Measurements from ENCODE around the gene ABCA4.

Gene ABCA4

DNA sequence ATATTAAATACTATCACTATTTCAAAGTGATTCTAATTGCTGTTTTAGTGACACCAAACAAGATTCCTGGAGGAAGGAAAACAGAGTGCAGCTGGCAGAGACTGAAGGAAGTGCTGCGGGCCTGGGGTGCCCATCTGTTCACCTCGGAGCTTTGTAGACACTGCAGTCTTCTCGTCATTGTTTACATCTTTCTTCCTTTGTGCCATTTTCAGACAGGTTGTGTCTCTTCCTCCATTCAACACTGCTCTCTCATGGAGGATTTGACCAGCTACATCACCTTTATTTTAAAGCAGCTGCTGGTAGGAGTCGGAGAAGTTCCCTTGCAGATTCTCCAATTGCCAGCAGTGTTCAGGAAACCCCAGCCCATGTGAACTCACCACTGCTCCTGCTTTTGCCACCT lies 37.3 kb downstream of the ABCA4 start:
- DNase-seq (ENCODE audit: low read depth) = no peak

GRCh38 chr1:94081566-94082344 lies 39.2 kb downstream of the ABCA4 start:
- no peak for DNase-seq (ENCODE audit: low read depth)

- DNase-seq (ENCODE audit: low read depth) = no peak
Observed at GRCh38 chr1:94079989-94080388, 41.0 kb downstream of the ABCA4 start.

GRCh38 chr1:94079080-94079940 lies 41.6 kb downstream of the ABCA4 start:
- DNase-seq (ENCODE audit: low read depth) = no peak

DNA sequence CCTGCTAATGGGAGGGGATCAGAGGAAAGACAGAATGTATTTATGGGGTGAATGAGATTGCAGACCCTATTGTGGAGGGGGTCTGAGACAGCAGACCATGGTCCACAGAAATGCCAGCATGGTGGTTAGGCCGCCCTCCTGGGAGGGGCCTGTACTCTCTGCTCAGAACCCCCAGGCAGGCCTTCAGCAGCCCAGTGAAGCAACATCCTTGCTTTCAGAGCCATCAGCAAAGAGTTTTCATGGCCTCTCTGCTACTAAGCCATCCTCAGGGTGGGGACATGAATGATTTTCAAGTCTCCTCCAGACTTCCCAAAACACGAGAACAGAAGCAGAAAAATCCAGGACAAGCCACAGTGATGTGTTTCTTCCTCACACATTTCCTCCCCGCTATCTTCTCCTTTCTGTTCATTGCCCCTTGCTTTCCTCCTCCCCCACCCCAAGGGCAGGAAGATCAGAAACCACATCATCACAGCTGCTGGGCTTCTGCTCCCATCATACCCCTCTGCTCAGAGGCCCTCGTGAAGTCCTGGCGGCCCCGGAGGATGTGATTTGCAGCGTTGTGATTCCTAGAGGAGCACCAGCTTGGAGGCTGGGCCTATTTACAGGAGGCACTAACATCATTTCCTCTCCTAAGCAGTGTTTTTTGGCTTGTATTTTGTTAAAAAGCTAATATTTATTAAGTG lies 48.0 kb downstream of the ABCA4 start:
- DNase-seq (ENCODE audit: low read depth) = no peak

GRCh38 chr1:94071976-94072375 lies 49.0 kb downstream of the ABCA4 start:
- no peak for DNase-seq (ENCODE audit: low read depth)

DNA sequence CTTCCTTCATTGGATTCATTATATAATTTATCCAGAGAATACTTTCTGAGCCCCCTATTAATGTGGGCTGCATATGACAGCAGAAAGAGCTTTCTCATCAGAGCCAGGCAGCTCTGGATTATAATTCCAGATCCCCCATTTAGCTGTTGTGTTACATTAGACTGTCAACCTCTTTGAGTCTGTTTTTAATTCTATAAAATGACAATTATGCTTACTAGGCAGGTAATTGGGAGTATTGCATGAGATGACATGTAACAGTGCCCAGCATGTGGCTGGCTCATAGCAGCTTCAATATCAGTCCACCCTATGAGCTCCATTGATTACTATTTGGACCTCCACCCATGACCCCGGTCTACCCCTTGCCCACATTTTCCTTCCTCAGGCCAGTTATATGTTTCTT lies 49.6 kb downstream of the ABCA4 start:
- no peak for DNase-seq (ENCODE audit: low read depth)

- DNase-seq (ENCODE audit: low read depth) = no peak
Observed at GRCh38 chr1:94070865-94071264, 50.1 kb downstream of the ABCA4 start.

DNA sequence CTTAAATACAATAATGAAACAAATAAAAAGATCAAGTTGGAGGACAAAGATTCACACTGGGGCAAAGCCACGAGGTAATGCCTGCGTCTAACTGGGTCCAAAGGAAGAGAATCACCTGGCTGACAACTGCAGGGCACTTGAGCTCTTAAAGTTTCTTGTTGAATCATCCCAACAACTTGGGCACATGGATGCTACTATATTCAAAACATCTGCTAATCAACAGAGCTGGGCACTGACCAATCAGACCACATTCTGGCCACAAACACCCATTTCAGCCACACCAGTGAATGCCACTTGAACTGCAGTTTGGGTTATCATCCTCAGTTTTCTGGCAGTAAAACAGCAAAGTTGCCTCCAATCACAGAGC lies 51.0 kb downstream of the ABCA4 start:
- no peak for DNase-seq (ENCODE audit: low read depth)

DNA sequence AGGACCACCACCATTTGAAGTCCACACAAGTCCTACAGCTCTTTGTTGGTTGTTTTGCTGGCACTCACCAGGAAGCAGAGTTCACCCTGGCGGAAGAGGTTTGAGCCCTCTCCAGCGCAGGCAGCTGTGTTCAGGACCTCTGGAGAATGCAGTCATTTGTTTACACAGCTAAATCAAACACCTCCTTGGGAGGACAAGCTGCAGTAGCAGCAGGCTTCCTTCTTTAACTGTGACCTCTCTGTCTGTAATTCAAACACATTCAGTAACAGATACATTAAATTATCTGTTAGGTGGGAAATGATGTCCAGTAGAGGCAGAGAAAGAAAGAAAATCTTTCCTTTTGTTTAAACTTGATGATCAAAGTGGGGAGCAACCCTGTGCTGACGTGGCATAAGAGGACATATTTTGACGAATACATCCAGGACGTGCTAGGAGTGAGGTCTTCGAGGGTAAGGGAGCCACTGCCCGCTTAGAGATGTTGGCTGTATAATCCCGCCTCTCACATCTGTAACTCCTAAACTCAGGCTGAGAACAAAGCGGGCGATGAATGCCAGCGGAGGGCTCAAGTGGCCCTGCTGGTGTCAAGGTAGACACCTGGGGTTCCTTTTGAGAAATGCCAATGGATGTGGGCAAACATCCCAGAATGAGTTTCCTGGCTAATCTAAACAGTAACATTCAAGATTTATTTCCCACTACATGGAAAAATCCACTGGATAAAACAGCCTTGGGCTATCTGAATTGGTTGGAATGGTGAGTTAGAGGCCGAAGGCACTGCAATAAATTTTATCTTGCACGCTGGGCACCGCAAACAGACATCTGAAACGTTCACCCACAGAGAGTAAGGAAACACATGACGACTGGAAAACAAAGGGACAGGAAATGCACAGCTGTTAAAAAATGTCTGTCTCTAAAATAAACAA lies 51.7 kb downstream of the ABCA4 start:
- DNase-seq (ENCODE audit: low read depth) = no peak

GRCh38 chr1:94068096-94068998 lies 52.6 kb downstream of the ABCA4 start:
- no peak for DNase-seq (ENCODE audit: low read depth)

DNA sequence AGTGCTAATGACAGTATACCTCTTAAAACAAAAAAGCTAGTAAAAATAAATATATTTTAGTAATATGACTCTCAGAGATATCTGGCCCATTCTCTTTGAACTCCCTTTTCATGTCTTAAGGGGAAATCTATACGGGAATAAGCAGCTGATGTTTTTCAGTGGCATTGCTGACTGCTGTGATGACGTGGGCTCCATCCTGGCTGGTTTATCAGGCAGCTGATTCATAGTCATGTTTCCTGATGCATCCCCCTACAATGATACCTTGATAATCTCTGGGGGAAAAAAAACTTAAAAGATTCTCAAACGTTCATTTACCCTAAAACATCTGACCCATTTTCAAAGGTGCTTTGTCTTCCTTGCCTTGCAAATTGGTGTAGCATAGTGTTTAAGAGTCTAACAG lies 53.8 kb downstream of the ABCA4 start:
- no peak for DNase-seq (ENCODE audit: low read depth)

GRCh38 chr1:94063379-94063778 lies 57.6 kb downstream of the ABCA4 start:
- DNase-seq (ENCODE audit: low read depth) = no peak

GRCh38 chr1:94061513-94062443 lies 59.2 kb downstream of the ABCA4 start:
- no peak for DNase-seq (ENCODE audit: low read depth)

DNA sequence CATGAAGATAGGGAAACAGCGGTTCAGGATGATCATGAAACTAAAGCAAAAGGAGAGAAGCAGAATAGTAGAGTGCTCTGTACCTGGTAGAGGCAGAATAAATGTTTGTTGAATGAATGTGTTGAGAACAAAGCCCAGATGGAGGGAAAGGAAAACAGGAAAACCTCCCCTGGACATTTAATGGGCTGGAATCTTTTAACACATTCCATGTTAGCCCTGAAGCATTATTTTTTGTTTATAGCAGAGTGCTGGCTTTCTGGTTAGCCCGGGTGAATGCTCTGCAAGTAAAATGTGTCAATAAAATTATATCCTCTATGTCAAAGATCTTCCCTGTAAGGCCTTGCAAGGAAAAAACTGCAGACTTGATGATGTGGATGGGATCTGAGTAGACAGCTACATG lies 60.2 kb downstream of the ABCA4 start:
- DNase-seq (ENCODE audit: low read depth) = no peak

- no peak for DNase-seq (ENCODE audit: low read depth)
Observed at GRCh38 chr1:94058766-94059165, 62.2 kb downstream of the ABCA4 start.

- no peak for DNase-seq (ENCODE audit: low read depth)
Observed at GRCh38 chr1:94056996-94057395, 64.0 kb downstream of the ABCA4 start.

- no peak for DNase-seq (ENCODE audit: low read depth)
Observed at GRCh38 chr1:94056171-94056570, 64.8 kb downstream of the ABCA4 start.

DNA sequence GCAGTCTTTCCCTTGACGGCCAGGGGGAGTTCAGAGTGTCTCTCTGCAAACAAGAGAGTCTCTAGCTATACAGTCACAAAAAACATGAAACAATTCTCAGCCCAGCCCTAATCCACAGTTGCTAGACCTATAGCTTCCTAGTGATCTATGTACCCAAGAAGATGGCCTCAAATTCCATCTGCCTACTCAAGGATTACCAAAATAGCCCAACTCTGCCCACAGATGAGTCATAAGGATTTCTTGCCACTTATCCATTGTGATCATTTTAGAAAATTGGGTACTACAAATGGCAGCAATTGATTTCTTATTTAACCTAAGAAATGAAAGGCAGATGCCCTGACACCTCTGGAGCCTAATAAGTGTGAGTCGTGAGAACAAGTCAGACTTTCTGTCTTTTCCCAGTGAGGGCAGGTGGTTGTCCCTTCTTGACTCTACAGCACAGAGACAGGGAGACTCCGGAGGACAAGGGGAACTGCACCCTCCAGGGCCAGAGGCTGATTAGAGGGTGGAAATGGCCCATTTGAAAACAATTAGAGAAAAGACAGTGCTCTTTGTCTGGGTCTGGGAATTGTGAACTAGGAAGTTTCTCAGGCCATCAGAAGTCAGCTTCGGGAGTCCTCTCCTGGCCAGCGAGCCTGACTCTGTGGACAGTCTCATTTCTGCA lies 65.4 kb downstream of the ABCA4 start:
- DNase-seq (ENCODE audit: low read depth) = no peak

All from stimulated activated CD8-positive, alpha-beta memory T cell treated with anti-CD3 and anti-CD28 coated beads, Interleukin-12 subunit alpha, Interleukin-12 subunit beta, amount 100 ng/mL, for 1 hour (primary cell).